A673 (cell line): ENCODE data around the gene S100B. TPM values are rescaled to one million over a fixed set of nuclear protein-coding genes. Genes with fewer than 3 reads are reported as not detected.

Experiments
- BruUV-seq: library from RNA; stranded (reverse); fragments of 400-500 nt; replicated peaks from 2 replicates; lab custom pipeline; 2021; lab: Mats Ljungman, UMichigan
- CTCF ChIA-PET: fragments of 300-600 bp; sonication (Branson Sonifier 250); formaldehyde crosslinking; loops from one replicate; lab custom pipeline; 2022; ENCODE audit warnings: antibody characterized with exemption; lab: Charles Lee
- POLR2A ChIA-PET: fragments of 300-600 bp; sonication (Branson Sonifier 250); formaldehyde crosslinking; loops from one replicate; lab custom pipeline; 2022; ENCODE audit warnings: antibody characterized with exemption; ENCODE audit not compliant: low non-redundant PET; lab: Charles Lee
- DNase-seq: peaks from one replicate; pipeline ENCODE4 v3.0.0-alpha.2; 2015; ENCODE audit warnings: low spot score
- H3K27ac ChIP-seq: fragments of 200-600 bp; sonication (generic); 2 replicates; pipeline ENCODE4 v1.5.1; 2016; ENCODE audit warnings: mixed run types, low read depth, mild to moderate bottlenecking, mixed read lengths, antibody characterized with exemption, low read length; ENCODE audit not compliant: poor library complexity, severe bottlenecking
- H3K27me3 ChIP-seq: fragments of 200-600 bp; sonication (generic); replicated peaks from 2 replicates; pipeline ENCODE4 v1.6.1; 2017; ENCODE audit warnings: mixed run types, low read depth, mild to moderate bottlenecking, mixed read lengths, antibody characterized with exemption, low read length; ENCODE audit not compliant: insufficient read depth, poor library complexity
- H3K36me3 ChIP-seq: fragments of 200-600 bp; sonication (generic); 2 replicates; pipeline ENCODE4 v1.6.1; 2016; ENCODE audit warnings: mixed run types, mild to moderate bottlenecking, mixed read lengths, antibody characterized with exemption, low read length; ENCODE audit not compliant: insufficient read depth, poor library complexity, severe bottlenecking
- H3K4me1 ChIP-seq: fragments of 200-600 bp; sonication (generic); 2 replicates; pipeline ENCODE4 v1.6.1; 2017; ENCODE audit warnings: mixed run types, mild to moderate bottlenecking, mixed read lengths, antibody characterized with exemption, low read length; ENCODE audit not compliant: insufficient read depth, poor library complexity, severe bottlenecking
- H3K4me3 ChIP-seq: fragments of 200-600 bp; sonication (generic); 2 replicates; pipeline ENCODE4 v1.5.1; 2016; ENCODE audit warnings: low read depth, mixed run types, mild to moderate bottlenecking, mixed read lengths, low read length; ENCODE audit not compliant: poor library complexity, severe bottlenecking
- H3K9me3 ChIP-seq: fragments of 200-600 bp; sonication (generic); 2 replicates; pipeline ENCODE4 v1.6.1; 2016; ENCODE audit warnings: mixed run types, low read depth, mild to moderate bottlenecking, mixed read lengths, antibody characterized with exemption, low read length; ENCODE audit not compliant: poor library complexity, severe bottlenecking
- CTCF ChIP-seq: fragments of 300-800, 200-600 bp; sonication (generic); conservative IDR thresholded peaks from 2 replicates; pipeline ENCODE4 v1.5.1; 2017; ENCODE audit warnings: low read depth, mild to moderate bottlenecking, antibody characterized with exemption, low read length, moderate library complexity, mixed read lengths
- EZH2 ChIP-seq: fragments of 200-600 bp; sonication (generic); IDR thresholded peaks from 2 replicates; pipeline ENCODE4 v1.6.1; 2017; ENCODE audit warnings: borderline replicate concordance, low read depth, mild to moderate bottlenecking, mixed read lengths, antibody characterized with exemption, low read length; ENCODE audit not compliant: poor library complexity, severe bottlenecking
- intact Hi-C: fragments of 100-400 bp; cut with micrococcal nuclease; formaldehyde crosslinking; loops from one replicate; pipeline ENCODE4 v1.10.0; 2022; ENCODE audit not compliant: unreplicated experiment
- total RNA-seq: library from RNA; stranded (reverse); gene quantifications from 2 replicates; pipeline ENCODE4 v1.2.3, GENCODE V29; 2021

The S100B gene
- total RNA-seq, 1 experiment from 2014 or later: not detected

GRCh38 chr21:46598581-46599572, 6.0 kb downstream of the S100B start:
- Histone ChIP-seq H3K36me3 (no peaks in the 10 kb centered on the region), H3K9me3 (peaks cover 9% of the 10 kb centered on the region), H3K27ac (no peak overlapping the region), H3K27me3 (no peaks in the 10 kb centered on the region), H3K4me1 (no peaks in the 10 kb centered on the region), H3K4me3 (no peak overlapping the region)
- no peak for DNase-seq
- no TSS peak for BruUV-seq
- ChIA-PET POLR2A (no interaction called here), CTCF (no interaction called here)
- intact Hi-C loops: no loop called here
- no peak for TF ChIP-seq EZH2
- no peak for TF ChIP-seq CTCF

GRCh38 chr21:46597896-46598343, 7.0 kb downstream of the S100B start:
- intact Hi-C loops: no loop called here
- BruUV-seq: no TSS peak
- no peak for DNase-seq
- H3K36me3 ChIP-seq: no peaks in the 10 kb centered on the region
- TF ChIP-seq EZH2 (no peak), CTCF (no peak)
- no peak overlapping the region for H3K27ac ChIP-seq
- no peaks in the 10 kb centered on the region for H3K4me1 ChIP-seq
- H3K9me3 ChIP-seq: peaks cover 9% of the 10 kb centered on the region
- H3K4me3 ChIP-seq: no peak overlapping the region
- CTCF ChIA-PET: interaction anchor here (0.5 kb wide), 1 partner anchor 858 kb away, joined by 3 read pairs; no protein-coding TSS in a partner anchor
- POLR2A ChIA-PET: no interaction called here
- no peaks in the 10 kb centered on the region for H3K27me3 ChIP-seq

GRCh38 chr21:46597031-46597430, 7.9 kb downstream of the S100B start:
- TF ChIP-seq EZH2 (no peak), CTCF (no peak)
- CTCF ChIA-PET: interaction anchor here (0.5 kb wide), 1 partner anchor 857 kb away, joined by 3 read pairs; no protein-coding TSS in a partner anchor
- Histone ChIP-seq H3K27me3 (no peaks in the 10 kb centered on the region), H3K9me3 (peaks cover 9% of the 10 kb centered on the region), H3K4me3 (no peak overlapping the region), H3K4me1 (no peaks in the 10 kb centered on the region), H3K27ac (no peak overlapping the region), H3K36me3 (no peaks in the 10 kb centered on the region)
- POLR2A ChIA-PET: no interaction called here
- intact Hi-C loops: no loop called here
- no peak for DNase-seq
- BruUV-seq: no TSS peak
